Fibroblast of the aortic adventitia (primary cell): ENCODE measurements around the gene MND1. TPM values are rescaled to one million over a fixed set of nuclear protein-coding genes. Genes with fewer than 3 reads are reported as not detected.
A peak's percentile ranks its signal among the peaks of the same experiment; 100 is the strongest.

Experiments used
- DNase-seq: peaks from one replicate; pipeline ENCODE4 v3.0.0-alpha.2; 2010; ENCODE audit warnings: low read depth
- H3K4me3 ChIP-seq: 2 replicates; pipeline ENCODE4 v1.5.1; 2011; ENCODE audit warnings: low read depth, mild to moderate bottlenecking, control low read depth, low read length, moderate library complexity
- total RNA-seq: library from RNA; depleted of rRNA; stranded (reverse); fragments of >200 nt; gene quantifications from 2 replicates; pipeline ENCODE4 v1.2.3, GENCODE V29; 2012; ENCODE audit warnings: low replicate concordance
- TF ChIP-seq, protein P1 (sequence below): IDR thresholded peaks from 2 replicates; pipeline ENCODE4 v1.5.1; 2011; ENCODE audit warnings: mild to moderate bottlenecking, low read length, control low read depth, inconsistent platforms; ENCODE audit not compliant: insufficient read depth

The MND1 gene
- total RNA-seq, 1 donor: 15.5 TPM

DNA sequence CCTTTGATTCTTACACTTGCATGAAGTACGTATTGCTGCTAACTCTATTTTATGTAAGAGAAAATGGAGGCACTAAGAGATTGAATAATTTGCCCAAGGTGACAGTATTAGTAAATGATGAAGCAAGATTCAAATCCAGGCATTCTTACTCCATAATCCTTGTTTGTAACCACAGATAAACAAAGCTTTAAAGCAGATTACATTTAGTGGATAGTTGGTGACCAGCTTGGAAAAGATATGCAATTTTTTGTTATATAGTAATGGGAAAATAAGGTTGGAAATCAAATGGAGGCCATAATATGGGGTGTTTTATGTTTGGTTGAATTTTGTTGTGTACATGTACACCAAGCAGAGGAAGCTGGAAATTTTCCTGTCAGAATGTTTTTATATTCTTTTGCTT, 30.8 kb downstream of the MND1 start:
- H3K4me3 ChIP-seq: no peak overlapping the region
- DNase-seq: no peak
- TF ChIP-seq, protein P1, sequence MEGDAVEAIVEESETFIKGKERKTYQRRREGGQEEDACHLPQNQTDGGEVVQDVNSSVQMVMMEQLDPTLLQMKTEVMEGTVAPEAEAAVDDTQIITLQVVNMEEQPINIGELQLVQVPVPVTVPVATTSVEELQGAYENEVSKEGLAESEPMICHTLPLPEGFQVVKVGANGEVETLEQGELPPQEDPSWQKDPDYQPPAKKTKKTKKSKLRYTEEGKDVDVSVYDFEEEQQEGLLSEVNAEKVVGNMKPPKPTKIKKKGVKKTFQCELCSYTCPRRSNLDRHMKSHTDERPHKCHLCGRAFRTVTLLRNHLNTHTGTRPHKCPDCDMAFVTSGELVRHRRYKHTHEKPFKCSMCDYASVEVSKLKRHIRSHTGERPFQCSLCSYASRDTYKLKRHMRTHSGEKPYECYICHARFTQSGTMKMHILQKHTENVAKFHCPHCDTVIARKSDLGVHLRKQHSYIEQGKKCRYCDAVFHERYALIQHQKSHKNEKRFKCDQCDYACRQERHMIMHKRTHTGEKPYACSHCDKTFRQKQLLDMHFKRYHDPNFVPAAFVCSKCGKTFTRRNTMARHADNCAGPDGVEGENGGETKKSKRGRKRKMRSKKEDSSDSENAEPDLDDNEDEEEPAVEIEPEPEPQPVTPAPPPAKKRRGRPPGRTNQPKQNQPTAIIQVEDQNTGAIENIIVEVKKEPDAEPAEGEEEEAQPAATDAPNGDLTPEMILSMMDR: no peak

DNA sequence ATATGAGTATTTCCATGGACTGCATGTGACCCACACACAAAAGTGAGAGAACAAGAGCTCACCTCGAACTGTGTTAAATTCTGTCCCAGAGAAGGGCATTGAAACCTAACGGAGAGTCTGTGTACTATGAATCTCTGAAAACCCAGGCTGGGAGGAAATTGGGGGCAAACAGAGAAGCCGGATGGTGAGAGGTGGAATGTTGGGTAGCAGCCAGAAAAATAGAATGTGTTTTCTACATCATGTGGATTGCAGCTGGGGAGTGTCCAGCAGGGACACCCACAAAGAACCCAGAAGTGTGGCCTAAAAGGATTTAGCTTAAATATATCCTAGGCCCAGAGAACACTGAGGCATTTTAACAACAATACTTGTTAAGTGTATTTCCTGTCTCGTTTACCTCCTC, 38.6 kb downstream of the MND1 start:
- TF ChIP-seq, protein P1: no peak

DNA sequence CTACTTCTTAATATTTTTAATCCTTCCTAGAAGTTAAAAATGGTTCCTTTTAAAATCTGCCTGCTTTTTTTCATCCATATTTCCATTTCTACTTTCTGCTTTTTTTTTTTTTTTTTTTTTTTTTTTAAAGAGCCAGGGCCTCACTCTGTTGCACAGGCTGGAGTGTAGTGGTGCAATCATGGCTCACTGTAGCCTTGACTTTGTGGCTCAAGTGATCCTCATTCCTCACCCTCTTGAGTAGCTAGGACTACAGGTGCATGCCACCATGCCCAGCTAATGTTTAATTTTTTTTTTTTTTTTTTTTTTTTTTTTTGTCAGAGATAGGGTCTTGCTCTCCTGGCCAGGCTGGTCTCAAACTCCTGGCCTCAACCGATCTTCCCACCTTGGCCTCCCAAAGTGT, 39.7 kb downstream of the MND1 start:
- TF ChIP-seq, protein P1: no peak
- no peak overlapping the region for H3K4me3 ChIP-seq
- no peak for DNase-seq

More for the DNA sequence above, 38.6 kb downstream of the MND1 start:
- H3K4me3 ChIP-seq: no peak overlapping the region
- no peak for DNase-seq

DNA sequence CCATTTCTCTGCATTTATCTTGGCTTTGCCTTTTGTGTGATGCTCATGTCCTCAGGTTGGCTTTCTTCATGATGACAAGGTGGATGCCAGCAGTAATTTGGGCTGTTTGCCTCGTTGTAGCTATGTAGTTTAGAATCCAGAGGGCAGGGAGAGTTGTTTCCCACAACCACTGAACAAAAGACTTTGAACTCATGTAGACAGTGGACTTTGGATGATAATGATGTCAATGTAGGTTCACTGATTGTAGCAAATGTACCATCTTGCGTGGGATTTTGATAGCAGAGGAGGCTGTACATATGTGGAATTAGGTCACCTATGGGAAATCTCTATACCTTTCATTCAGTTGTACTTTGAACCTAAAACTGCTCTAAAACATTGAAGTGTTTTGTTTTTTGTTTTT, 41.3 kb downstream of the MND1 start:
- TF ChIP-seq, protein P1: no peak
- no peak overlapping the region for H3K4me3 ChIP-seq

DNA sequence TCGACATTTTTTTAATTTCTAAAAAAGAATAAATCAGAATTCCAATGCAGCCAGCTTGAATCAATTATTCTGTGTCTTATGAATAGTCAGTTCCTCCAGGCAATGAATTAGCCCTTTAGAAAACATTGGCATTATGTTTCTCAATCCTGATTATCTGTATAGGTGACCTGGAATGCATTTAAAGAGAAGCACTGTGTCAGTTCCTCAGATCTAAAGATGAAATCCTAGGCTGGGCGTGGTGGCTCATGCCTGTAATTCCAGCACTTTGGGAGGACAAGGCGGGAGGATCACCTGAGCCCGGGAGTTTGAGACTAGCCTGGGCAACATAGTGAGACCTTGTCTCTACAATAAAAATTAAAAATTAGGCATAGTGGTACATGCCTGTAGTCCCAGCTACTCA, 43.5 kb downstream of the MND1 start:
- DNase-seq: no peak
- H3K4me3 ChIP-seq: no peak overlapping the region
- TF ChIP-seq, protein P1: no peak

More for the DNA sequence above, 41.3 kb downstream of the MND1 start:
- DNase-seq: no peak

DNA sequence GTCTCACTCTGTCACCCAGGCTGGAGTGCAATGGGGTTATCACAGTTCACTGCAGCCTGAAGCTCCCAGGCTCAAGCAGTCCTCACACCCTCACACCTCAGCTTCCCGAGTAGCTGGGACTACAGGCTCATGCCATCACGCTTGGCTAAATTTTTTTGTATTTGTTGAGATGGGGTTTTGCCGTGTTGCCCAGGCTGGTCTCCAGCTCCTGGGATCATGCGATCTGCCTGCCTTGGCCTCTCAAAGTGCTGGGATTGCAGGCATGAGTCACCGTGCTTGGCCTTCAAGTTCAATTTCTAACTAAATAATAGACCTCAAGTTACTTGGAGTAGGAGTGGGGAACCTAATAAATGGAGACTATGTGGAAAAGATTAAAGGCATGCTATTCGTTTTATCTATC, 48.9 kb downstream of the MND1 start:
- no peak overlapping the region for H3K4me3 ChIP-seq
- TF ChIP-seq, protein P1: no peak
- peak; percentile 84 for DNase-seq

DNA sequence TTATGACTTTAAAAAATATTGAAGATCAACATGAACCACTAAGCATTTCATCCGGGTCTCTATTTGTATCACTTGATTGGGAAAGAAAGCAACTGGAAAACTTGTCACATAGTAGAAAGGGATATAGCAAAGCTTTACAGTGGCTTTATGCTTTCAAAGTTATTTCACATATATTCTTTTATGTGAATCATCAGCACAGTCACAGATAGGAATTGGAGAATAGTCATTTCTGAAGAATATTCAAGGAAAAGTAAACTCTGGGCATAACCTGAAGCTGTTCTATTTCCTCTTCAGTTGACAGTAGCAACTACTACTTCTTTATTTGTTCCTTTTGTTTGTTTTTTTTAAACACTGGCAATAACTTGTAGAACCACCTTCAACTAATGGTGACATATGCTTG, 50.5 kb downstream of the MND1 start:
- TF ChIP-seq, protein P1: no peak
- no peak for DNase-seq
- H3K4me3 ChIP-seq: no peak overlapping the region
